ENCODE measurements around the gene AGAP2.
A peak's percentile ranks its signal among the peaks of the same experiment; 100 is the strongest.

Gene AGAP2

GRCh38 chr12:57756406-57757341 is 18.1 kb upstream of the AGAP2 start:
- no peak for DNase-seq (ENCODE audit: low read depth)
- peak overlapping the region; percentile 44 for H3K4me3 ChIP-seq (ENCODE audit: low read length)
- peak; percentile 92 for TF ChIP-seq CTCF (conservative IDR thresholded peaks at IDR 0.05; ENCODE audit: low read depth, low read length)

- no peak for DNase-seq (ENCODE audit: low read depth)
- H3K4me3 ChIP-seq (ENCODE audit: low read length), result peak overlapping the region; percentile 44
Measured at GRCh38 chr12:57755454-57756372, 17.2 kb upstream of the AGAP2 start.

GRCh38 chr12:57755194-57755453 is 16.6 kb upstream of the AGAP2 start:
- DNase-seq (ENCODE audit: low read depth), result no peak
- no peak for TF ChIP-seq CTCF (conservative IDR thresholded peaks at IDR 0.05; ENCODE audit: low read depth, low read length)
- H3K4me3 ChIP-seq (ENCODE audit: low read length), result peak overlapping the region; percentile 40

More at GRCh38 chr12:57755454-57756372, 17.2 kb upstream of the AGAP2 start:
- no peak for TF ChIP-seq CTCF (conservative IDR thresholded peaks at IDR 0.05; ENCODE audit: low read depth, low read length)

- H3K4me3 ChIP-seq (ENCODE audit: low read length), result peak within 1 kb of the TSS; percentile 55
- DNase-seq (ENCODE audit: low read depth), result no peak
- no peak for TF ChIP-seq CTCF (conservative IDR thresholded peaks at IDR 0.05; ENCODE audit: low read depth, low read length)
Measured at GRCh38 chr12:57754411-57755193, 16.1 kb upstream of the AGAP2 start, which contains the start of gene MARCHF9. MARCHF9 (plus strand) TSS chr12:57755103; CDS start chr12:57755529, 426 bp downstream.

- H3K4me3 ChIP-seq (ENCODE audit: low read length), result no peak overlapping the region
- no peak for TF ChIP-seq CTCF (conservative IDR thresholded peaks at IDR 0.05; ENCODE audit: low read depth, low read length)
- DNase-seq (ENCODE audit: low read depth), result no peak
Measured at GRCh38 chr12:57753756-57754337, 15.3 kb upstream of the AGAP2 start.

DNA sequence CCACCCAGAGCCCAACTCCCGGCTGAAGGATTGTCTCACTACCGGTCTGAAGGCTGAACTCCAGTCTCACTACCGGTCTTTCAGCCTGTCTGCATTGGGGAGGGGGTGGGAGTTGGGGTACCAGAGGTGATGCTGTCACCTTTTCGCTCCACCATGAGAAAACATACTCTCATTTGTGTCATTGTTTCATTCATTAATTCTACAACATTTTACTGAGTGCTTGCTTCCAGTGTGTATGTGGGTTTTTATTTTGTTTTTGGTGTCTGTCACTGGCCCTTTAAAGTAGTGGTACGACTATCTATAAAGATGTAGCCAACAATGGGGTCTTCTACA is 14.1 kb upstream of the AGAP2 start:
- peak overlapping the region; percentile 49 for H3K4me3 ChIP-seq (ENCODE audit: low read length)
- no peak for DNase-seq (ENCODE audit: low read depth)
- no peak for TF ChIP-seq CTCF (conservative IDR thresholded peaks at IDR 0.05; ENCODE audit: low read depth, low read length)
